Measurements from ENCODE around the gene N4BP2L1.

Gene N4BP2L1

DNA sequence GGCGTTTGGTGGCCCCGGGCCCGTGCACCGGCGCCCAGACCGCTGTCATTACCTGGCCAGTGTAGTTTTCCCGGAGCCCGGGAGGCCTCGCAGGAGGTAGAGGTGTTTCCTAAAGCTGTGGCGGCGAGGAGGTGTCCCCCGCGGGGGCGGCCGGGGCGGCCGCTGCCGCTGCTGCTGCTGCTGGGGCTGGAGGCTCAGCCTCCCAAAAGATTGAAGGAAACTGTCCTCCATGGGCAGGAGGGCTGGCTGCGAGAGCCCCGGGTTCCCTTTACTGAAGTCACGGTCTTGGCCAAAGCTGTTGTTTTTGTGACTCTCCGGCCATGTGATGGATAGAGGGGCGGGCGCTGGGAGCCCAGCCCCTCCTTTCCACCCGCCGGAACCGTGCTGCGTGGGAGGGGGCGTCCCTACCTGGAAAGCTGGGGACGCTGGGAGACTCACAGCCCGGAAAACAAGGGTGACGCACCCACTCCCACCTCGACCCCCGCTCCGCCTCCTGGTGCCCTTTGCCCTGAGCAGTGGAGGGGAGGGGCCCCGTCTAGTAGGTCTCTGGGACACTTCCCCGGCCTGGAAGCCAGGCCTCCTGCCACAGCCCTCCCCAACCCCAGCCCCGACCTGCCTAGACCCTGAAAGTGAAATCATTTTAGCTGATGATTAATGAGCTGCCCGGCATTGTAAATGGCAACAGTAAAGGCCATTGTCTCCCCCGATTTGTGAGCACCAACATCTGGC lies at the start of gene N4BP2L1:
N4BP2L1 (minus strand) TSS at position 279 of the 729 bp plus-strand sequence; CDS start at position 231, 48 bp downstream.
- ATAC-seq (peak; percentile 88), DNase-seq (peak; percentile 84 to 95)
- H3K9me3 Mint-ChIP-seq: no peaks in the 10 kb centered on the region
- peaks cover 51% of the 10 kb centered on the region for H3K4me1 Mint-ChIP-seq
- no peaks in the 10 kb centered on the region for H3K27me3 Mint-ChIP-seq
- peak within 1 kb of the TSS; percentile 97 for H3K4me3 Mint-ChIP-seq
- H3K27ac Mint-ChIP-seq: peak within 1 kb of the TSS; percentile 98 to 99

DNA sequence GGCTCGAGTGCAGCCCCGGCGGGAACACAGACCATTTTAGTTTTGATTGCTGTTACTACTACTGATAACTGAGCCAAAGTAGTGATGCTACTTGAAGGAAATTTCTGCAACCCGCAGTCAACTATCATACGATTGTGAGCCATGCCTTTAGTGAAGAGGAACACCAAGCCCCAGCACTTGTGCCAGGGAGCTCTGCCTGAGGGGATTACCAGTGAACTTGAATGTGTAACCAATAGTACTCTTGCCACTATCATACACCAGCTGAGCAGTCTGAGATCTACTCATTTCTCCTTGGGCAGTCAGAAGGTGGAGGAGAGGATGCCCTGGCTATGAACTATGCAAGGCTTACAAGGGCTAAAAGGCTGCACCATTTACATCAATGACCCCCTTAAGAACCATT lies 49.0 kb upstream of the N4BP2L1 start:
- no peaks in the 10 kb centered on the region for H3K9me3 Mint-ChIP-seq
- no peak overlapping the region for H3K4me3 Mint-ChIP-seq
- H3K4me1 Mint-ChIP-seq: peaks cover 4% of the 10 kb centered on the region
- DNase-seq (no peak), ATAC-seq (no peak)
- H3K27me3 Mint-ChIP-seq: no peaks in the 10 kb centered on the region
- H3K27ac Mint-ChIP-seq: no peak overlapping the region

DNA sequence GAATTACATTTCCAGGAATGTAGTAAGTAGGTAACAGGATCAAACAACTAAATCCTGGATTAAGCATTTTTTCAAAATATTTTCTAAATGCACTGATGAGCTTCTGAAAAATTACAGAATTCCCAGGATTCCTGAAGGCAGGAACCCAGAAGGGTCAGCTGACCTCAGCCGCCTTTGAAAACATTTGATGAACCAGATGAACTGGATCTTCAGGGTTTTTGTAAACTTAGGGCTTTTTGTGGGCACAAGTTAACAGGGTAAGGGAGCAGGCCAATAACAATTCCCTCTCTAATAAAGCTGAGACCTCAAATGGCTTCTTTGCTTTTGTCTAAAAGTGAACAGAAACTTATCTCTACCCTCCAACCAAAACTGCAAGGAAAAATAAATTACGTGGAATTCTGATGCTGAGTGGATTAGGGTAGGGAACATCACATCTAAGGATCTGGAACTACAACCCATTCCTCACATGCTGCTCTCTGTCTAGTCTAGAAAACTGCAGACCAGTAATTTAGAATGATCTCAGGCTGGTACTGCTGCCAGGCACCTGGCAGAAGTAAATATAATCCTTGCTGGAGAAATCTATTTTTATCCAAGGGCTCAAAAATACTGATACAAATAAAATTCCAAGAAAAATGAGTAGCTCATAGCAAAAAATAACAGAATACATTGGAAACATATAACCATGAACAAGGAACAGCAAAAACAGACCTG lies 48.2 kb upstream of the N4BP2L1 start:
- no peak for DNase-seq
- H3K9me3 Mint-ChIP-seq: no peaks in the 10 kb centered on the region
- peaks cover 10% of the 10 kb centered on the region for H3K4me1 Mint-ChIP-seq

DNA sequence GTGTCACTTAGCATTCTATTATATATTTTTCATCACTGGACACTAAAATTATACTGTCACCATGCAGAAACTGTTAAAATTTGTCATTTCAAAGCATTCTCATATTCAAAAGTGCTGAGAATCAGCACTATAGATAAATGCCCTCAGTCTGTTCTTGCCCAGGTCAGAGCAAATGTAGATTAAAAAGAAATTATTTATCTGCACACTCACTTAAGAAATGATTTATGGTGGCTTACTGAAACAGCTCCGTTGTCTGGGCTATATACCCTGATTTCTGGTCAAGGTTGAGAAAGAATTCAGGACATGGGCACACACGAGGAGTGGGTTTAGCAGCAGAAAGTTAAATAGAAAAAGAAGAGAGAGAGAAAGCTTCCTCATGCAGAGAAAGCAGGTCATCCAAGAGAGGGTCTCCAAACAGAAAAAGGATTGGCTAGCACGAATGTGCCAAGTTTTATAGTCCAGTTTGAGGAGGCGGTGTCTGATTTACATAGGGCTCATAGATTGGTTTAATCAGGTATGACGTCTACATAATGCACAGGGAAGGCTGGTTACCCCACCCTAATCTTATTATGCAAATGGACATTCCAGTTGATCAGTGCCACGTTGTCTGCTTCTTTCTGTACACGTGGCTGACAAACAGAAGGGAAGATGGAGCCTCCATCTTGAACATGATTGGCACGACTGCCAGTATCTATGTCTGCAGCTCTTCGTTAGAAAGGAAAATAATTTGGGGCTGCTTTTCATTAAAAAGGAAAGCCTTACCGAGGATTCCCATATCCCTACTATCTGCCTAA lies 47.3 kb upstream of the N4BP2L1 start:
- DNase-seq (no peak), ATAC-seq (no peak)
- no peak overlapping the region for H3K27ac Mint-ChIP-seq
- no peaks in the 10 kb centered on the region for H3K27me3 Mint-ChIP-seq
- H3K4me1 Mint-ChIP-seq: peaks cover 10% of the 10 kb centered on the region
- no peak overlapping the region for H3K4me3 Mint-ChIP-seq
- no peaks in the 10 kb centered on the region for H3K9me3 Mint-ChIP-seq

More for the DNA sequence above, 48.2 kb upstream of the N4BP2L1 start:
- Mint-ChIP-seq H3K27me3 (no peaks in the 10 kb centered on the region), H3K27ac (no peak overlapping the region), H3K4me3 (no peak overlapping the region)
- ATAC-seq: no peak

DNA sequence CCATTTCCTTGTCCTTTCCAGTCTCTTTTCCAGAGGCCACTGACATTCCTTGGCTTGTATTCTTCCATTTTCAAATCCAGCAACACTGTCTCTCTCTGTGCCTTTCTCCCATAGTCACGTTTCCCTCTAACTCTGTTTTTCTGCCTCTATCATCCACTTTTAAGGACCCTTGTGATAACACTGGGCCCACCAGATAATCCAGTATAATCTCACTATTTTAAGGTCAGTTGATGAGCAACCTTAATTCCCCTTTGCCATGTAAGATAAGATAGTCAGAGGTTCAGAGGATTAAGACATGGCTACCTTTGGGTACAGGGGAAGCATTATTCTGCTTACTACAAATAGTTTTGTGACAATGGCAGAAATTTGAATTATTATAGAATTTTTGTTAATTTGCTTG lies 45.7 kb upstream of the N4BP2L1 start:
- Mint-ChIP-seq H3K9me3 (no peaks in the 10 kb centered on the region), H3K4me1 (peaks cover 10% of the 10 kb centered on the region), H3K27ac (no peak overlapping the region), H3K4me3 (no peak overlapping the region), H3K27me3 (no peaks in the 10 kb centered on the region)
- DNase-seq: no peak
- no peak for ATAC-seq

DNA sequence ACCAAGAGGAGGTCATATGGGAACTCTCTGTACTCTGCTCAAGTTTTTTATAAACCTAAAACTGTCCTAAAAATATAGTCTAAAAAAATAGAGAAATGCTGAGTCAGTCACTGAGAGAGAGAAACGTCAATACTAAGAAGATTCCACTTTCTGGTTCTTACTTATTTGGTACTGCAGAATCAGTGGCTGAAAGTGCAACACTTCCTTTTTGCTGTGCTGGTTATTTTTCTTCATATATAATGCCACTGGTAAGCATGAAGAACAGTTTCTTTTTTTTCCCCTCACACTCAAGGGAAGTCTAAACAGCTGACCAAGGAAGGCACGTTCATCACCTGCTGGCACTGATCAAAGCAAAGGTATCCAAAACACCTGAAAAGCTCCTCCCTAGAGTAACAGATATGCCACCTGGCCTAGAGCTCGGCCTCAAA lies 44.3 kb upstream of the N4BP2L1 start:
- Mint-ChIP-seq H3K4me1 (peaks cover 10% of the 10 kb centered on the region), H3K9me3 (no peaks in the 10 kb centered on the region), H3K27ac (peak overlapping the region in 1 of 2 donors; percentile 80), H3K27me3 (no peaks in the 10 kb centered on the region), H3K4me3 (no peak overlapping the region)
- ATAC-seq (no peak), DNase-seq (no peak)

DNA sequence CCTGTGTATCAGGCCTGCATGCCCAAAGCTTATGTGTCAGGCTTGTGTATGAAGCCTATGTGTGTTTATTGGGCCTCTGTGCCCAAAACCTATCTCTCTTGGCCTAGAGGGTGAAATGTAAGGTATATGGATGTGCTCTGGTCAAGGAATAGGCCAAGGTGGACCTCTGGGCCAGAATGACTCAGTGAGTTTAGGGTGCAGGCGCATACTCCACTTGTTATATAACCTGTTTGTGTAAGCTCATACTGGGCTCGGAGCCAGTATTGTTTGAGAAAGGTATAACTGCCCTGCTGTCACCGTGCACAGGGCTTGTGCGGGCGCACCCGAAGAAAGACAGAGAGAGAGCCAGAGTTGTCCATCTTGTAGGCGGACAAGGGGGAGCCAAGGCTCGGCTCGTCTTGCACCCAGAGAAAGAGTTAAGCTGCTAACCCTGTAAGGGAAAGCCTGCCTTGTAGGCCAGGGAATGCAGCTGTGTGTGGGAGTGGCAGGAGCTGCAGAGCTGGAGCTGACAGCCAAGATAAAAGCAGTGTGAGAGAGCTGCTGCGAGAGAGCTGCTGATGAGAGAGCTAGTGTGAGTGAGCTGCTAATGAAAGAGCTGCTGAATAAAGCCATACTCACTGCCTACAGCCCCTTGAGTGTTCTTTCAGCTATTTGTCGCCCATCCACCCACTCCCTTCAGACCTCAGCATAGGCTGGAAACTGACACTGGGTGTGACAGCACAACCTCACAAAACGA lies 43.4 kb upstream of the N4BP2L1 start:
- ATAC-seq (no peak), DNase-seq (no peak)
- Mint-ChIP-seq H3K4me3 (no peak overlapping the region), H3K9me3 (no peaks in the 10 kb centered on the region), H3K27me3 (no peaks in the 10 kb centered on the region), H3K4me1 (peaks cover 10% of the 10 kb centered on the region), H3K27ac (peak overlapping the region in 1 of 2 donors; percentile 80)

DNA sequence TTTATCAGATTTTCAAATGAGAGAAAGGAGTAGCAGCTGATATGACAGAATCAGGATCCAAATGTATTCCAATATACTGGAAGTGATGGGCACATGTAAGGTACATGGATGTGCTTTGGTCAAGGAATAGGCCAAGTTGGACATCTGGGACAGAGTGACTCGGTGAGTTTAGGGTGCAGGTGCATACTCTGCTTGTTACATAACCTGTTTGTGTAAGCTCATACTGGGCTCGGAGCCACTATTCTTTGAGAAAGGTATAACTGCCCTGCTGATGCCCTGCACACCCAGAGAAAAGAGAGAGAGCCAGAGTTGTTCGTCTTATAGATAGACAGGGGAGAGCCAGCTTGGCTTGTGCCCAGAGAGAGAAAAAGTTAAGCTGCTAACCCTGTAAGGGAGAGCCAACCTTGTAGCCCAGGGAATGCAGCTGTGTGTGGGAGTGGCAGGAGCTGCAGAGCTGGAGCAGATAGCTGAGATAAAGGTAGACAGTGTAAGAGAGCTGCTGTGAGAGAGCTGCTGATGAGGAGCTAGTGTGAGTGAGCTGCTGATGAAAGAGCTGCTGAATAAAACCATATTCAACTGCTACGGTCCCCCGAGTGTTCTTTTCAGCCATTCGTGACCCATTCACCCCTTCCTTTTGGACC lies 40.7 kb upstream of the N4BP2L1 start:
- Mint-ChIP-seq H3K4me1 (peaks cover 10% of the 10 kb centered on the region), H3K4me3 (no peak overlapping the region), H3K27me3 (no peaks in the 10 kb centered on the region), H3K9me3 (no peaks in the 10 kb centered on the region), H3K27ac (peak overlapping the region in 1 of 2 donors; percentile 47)
- peak; percentile 15 for ATAC-seq
- no peak for DNase-seq

DNA sequence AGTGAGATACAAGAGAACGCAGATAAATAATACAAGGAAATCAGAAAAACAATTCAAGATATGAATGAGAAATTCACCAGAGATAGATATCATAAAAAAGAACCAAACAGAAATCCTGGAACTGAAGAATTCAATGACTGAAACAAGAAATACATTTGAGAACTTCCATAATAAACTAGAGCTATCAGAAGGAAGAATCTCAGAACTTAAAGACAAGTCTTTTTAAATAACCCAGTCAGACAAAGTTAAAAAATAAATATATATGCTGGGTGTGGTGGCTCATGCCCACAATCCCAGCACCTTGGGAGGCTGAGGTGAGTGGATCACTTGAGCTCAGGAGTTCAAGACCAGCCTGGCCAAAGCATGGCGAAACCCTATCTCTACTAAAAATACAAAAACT lies 28.7 kb upstream of the N4BP2L1 start:
- Mint-ChIP-seq H3K4me1 (no peaks in the 10 kb centered on the region), H3K27ac (no peak overlapping the region), H3K27me3 (no peaks in the 10 kb centered on the region), H3K4me3 (no peak overlapping the region), H3K9me3 (peaks cover 19 to 40% of the 10 kb centered on the region in 2 donors)
- no peak for ATAC-seq
- no peak for DNase-seq

DNA sequence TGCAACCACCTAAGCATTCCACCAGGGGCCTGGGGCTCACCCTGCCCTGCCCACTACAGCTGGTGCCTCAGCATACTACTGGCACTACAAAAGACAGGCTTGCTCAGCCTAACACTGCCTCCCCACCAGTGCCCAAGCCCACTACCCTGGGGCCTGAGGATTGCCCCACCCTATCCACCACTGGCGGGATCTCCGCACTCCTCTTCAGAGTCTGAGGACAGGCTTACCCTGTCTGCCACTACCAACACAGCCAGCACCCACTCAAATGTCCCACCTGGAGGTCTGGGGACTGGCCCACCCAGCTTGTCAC lies 27.6 kb upstream of the N4BP2L1 start:
- Mint-ChIP-seq H3K27me3 (no peaks in the 10 kb centered on the region), H3K4me3 (no peak overlapping the region), H3K4me1 (no peaks in the 10 kb centered on the region), H3K27ac (no peak overlapping the region), H3K9me3 (peaks cover 19 to 40% of the 10 kb centered on the region in 2 donors)
- DNase-seq (no peak), ATAC-seq (peak; percentile 20)

DNA sequence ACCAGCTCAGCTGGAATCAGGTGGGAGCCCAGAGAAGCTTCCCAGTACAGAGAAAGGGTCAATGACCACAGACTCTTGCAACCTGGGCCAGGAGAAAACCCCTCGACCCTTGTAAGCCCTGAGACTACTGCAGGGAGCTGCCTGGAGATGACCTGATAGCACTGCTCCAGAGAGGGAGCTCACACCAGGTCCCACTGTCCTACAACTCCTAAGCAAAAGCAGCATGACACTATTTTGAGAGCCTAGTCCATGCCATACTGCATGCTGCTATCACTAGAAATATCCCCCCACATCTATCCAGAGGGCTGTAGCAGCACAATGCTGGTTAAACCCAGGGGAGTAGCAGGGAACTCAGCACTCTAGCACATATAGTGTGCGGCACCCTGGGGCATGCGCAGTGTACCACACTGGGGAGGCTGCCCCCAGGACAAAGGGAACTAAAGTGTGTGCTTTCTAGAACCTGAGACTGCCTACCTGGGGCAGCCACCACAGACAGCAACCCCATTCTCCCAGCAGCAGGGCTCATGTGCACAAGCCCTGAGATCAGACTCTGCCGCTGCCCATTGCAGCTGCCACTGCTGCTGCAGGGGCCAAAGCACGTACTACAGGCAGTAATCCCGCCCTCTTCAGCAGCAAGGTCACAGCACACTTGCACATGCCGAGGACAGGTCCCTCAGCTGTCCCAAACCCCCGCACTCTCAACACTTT lies 27.1 kb upstream of the N4BP2L1 start:
- Mint-ChIP-seq H3K27ac (no peak overlapping the region), H3K4me1 (no peaks in the 10 kb centered on the region), H3K9me3 (peaks cover 19 to 38% of the 10 kb centered on the region in 2 donors), H3K4me3 (no peak overlapping the region), H3K27me3 (no peaks in the 10 kb centered on the region)
- no peak for DNase-seq
- no peak for ATAC-seq

DNA sequence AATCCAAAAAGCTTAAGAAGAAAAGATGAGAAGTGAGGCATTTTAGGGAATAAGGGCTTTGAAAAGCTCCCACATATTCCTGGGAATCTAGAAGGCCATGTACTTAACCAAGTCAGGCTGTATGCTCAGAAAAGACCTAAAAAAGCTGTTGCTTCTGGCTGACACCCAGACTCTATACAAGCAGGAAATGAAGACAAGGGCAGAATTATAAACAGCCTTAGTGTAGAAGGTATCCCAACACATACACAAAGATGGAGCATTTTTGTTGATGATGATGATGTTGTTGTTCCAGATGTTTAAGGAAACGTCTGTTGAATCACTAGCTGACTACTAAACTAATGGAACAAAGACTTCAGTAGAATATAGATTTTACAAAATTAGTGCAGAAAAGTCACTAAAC lies 26.1 kb upstream of the N4BP2L1 start:
- no peak for DNase-seq
- Mint-ChIP-seq H3K4me3 (no peak overlapping the region), H3K27me3 (no peaks in the 10 kb centered on the region), H3K27ac (no peak overlapping the region), H3K9me3 (peaks cover 19 to 28% of the 10 kb centered on the region in 2 donors), H3K4me1 (no peaks in the 10 kb centered on the region)
- no peak for ATAC-seq

DNA sequence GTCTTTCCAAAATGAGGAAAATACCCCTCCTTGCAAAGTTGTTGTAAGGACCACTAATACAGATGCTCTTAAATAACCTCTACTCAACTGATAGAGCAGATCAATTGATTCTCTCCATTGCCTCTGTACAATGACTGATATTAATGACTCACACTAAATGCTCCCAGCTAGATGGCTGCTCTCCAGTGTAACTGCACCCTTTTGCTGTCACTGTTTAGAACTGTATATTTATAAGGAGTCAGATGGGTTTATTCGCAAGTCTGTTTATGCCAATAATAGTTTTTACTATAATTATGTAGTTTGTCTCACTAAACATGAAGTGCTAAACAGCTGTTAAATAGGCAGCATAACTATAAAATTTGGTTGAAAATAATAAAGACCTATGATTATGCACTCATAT lies 21.0 kb upstream of the N4BP2L1 start:
- Mint-ChIP-seq H3K4me3 (no peak overlapping the region), H3K4me1 (peaks cover 8% of the 10 kb centered on the region), H3K9me3 (no peaks in the 10 kb centered on the region), H3K27me3 (no peaks in the 10 kb centered on the region), H3K27ac (no peak overlapping the region)
- ATAC-seq: no peak
- no peak for DNase-seq

DNA sequence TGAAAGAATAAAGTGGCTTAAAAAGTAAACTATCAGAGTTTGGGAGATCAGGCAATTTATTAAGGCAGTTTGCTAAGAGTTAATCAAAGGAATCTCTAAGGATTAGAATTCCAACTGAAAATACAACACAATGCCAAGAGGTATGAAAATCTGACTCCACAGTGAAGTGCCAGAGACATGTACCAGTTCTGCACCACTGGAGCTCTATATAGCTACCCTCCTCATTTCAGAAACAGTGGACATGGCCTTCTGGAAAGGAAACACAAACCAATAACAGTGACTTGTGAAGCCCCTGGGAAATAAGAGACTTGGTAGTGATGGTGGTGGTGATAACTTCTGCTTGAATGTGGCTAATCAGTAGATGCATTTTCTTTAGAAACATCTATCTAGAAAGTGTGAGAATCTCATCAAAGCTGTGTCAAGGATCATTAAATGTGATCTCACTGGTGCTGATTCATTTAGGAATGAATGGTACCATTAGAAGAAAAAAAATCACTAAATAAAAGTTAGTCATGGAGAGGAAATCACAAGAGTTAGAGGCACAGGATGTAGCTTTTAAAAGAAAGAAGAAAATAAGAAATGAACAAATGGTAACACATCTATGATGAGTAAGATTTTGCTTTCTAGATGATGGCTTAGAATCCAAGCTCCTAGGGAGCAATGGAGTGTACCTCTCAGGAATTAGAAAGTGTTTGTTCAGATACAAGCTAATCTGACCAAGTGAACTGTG lies 20.1 kb upstream of the N4BP2L1 start:
- ATAC-seq (peak; percentile 59), DNase-seq (no peak)
- Mint-ChIP-seq H3K4me1 (peaks cover 10% of the 10 kb centered on the region), H3K9me3 (no peaks in the 10 kb centered on the region), H3K27me3 (no peaks in the 10 kb centered on the region), H3K4me3 (no peak overlapping the region), H3K27ac (no peak overlapping the region)

All from stimulated activated naive CD8-positive, alpha-beta T cell treated with anti-CD3 and anti-CD28 coated beads, Interleukin-15, amount 100 ng/mL, for 72 hours (primary cell).